ENCODE measurements around the gene THBS2.

DNA sequence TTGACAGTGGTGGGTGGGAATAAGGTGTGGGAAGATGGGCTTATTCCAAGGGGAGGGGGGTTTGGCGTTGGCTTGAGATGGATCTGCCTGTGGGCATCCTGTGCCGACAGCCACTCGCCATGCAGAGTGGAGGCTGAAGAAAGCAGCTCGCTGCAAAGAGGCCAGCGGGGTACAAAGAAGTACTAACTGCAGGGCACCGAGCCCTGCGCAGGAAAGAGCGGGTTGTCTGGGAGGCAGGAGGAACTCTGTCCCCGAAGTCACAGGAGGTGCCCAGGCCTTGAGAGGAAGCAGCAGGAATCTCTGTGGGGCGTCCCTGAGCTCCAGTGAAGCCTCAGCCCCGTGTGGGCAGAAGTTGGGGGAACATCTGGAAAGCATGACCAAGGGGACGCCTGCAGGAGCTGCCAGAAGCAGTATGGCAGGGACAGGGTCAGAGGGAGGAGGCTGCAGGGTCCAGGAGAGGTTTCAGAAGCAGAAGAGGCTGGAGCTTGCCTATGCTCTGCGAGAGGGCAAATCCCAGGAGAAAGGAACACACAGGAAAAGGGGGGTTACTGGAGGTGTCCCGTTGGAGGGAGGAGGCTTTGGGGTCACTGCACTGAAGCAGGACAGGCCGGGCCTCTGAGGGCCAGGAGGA lies 77.2 kb downstream of the THBS2 start:
- TF ChIP-seq CTCF (conservative IDR thresholded peaks at IDR 0.05; ENCODE audit: low read length) (no peak), EZH2phosphoT487 (IDR thresholded peaks at IDR 0.05; ENCODE audit: borderline replicate concordance) (no peak)
